GM23338 (cell line): ENCODE data around the gene FUT2. TPM values are rescaled to one million over a fixed set of nuclear protein-coding genes. Genes with fewer than 3 reads are reported as not detected.
"Not testable (repeated sequence)": the region's sequence is repeated elsewhere in the genome, so short reads cannot be mapped to it uniquely, and the experiment has no call there.

ENCODE experiments used
- ATAC-seq: fragments of 200-7000 bp; cut with Tn5 transposase; 3 replicates; pipeline ENCODE4 v1.9.1; 2020
- DNase-seq: peaks from one replicate; pipeline ENCODE4 v3.0.0-alpha.2; 2015; ENCODE audit warnings: low spot score
- H2AFZ ChIP-seq: fragments of 200-600 bp; sonication (generic); 2 replicates; pipeline ENCODE4 v1.8.0; 2016; ENCODE audit warnings: antibody characterized with exemption, mild to moderate bottlenecking, moderate library complexity
- H3F3A ChIP-seq: fragments of 200-600 bp; sonication (generic); replicated peaks from 2 replicates; pipeline ENCODE4 v1.8.0; 2017; ENCODE audit warnings: antibody characterized with exemption, mixed run types, low read depth
- H3K27ac ChIP-seq: fragments of 200-600 bp; sonication (generic); 2 replicates; pipeline ENCODE4 v1.6.1; 2016; ENCODE audit warnings: low read depth
- H3K27me3 ChIP-seq: fragments of 200-600 bp; sonication (generic); 2 replicates; pipeline ENCODE4 v1.8.0; 2016; ENCODE audit warnings: mild to moderate bottlenecking, mixed run types, moderate library complexity; ENCODE audit not compliant: insufficient read depth
- H3K36me3 ChIP-seq: fragments of 200-600 bp; sonication (generic); 2 replicates; pipeline ENCODE4 v1.8.0; 2016; ENCODE audit warnings: mild to moderate bottlenecking; ENCODE audit not compliant: insufficient read depth
- H3K4me1 ChIP-seq: fragments of 200-600 bp; sonication (generic); 2 replicates; pipeline ENCODE4 v1.8.0; 2016; ENCODE audit warnings: mild to moderate bottlenecking, moderate library complexity; ENCODE audit not compliant: insufficient read depth
- H3K4me2 ChIP-seq: fragments of 200-600 bp; sonication (generic); 2 replicates; pipeline ENCODE4 v1.7.1; 2017; ENCODE audit warnings: mixed run types
- H3K4me3 ChIP-seq: fragments of 200-600 bp; sonication (generic); 2 replicates; pipeline ENCODE4 v1.6.1; 2016; ENCODE audit warnings: mixed run types
- H3K79me2 ChIP-seq: fragments of 200-600 bp; sonication (generic); replicated peaks from 2 replicates; pipeline ENCODE4 v1.8.0; 2017; ENCODE audit warnings: mild to moderate bottlenecking; ENCODE audit not compliant: insufficient read depth
- H3K9me2 ChIP-seq: fragments of 200-600 bp; sonication (generic); 2 replicates; pipeline ENCODE4 v1.8.0; 2017; ENCODE audit not compliant: insufficient read depth
- H4K20me1 ChIP-seq: fragments of 200-600 bp; sonication (generic); replicated peaks from 2 replicates; pipeline ENCODE4 v1.8.0; 2017; ENCODE audit warnings: mild to moderate bottlenecking; ENCODE audit not compliant: insufficient read depth
- H3K27ac Mint-ChIP-seq: 2 replicates; pipeline ENCODE4 v1.8.0; 2020; ENCODE audit warnings: inconsistent platforms, mild to moderate bottlenecking, moderate library complexity, mixed read lengths
- H3K27me3 Mint-ChIP-seq: 3 replicates; pipeline ENCODE4 v1.8.0; 2022; ENCODE audit warnings: low read depth, mild to moderate bottlenecking, moderate library complexity, mixed read lengths, inconsistent platforms; ENCODE audit not compliant: insufficient read depth, poor library complexity
- H3K36me3 Mint-ChIP-seq: 3 replicates; pipeline ENCODE4 v1.8.0; 2021; ENCODE audit warnings: low read depth, mild to moderate bottlenecking, inconsistent platforms, moderate library complexity, mixed read lengths
- H3K4me1 Mint-ChIP-seq: 3 replicates; pipeline ENCODE4 v1.8.0; 2020; ENCODE audit warnings: mild to moderate bottlenecking, inconsistent platforms, mixed read lengths
- H3K4me3 Mint-ChIP-seq: 3 replicates; pipeline ENCODE4 v1.8.0; 2021; ENCODE audit warnings: moderate library complexity, mild to moderate bottlenecking, inconsistent platforms, mixed read lengths
- H3K9me3 Mint-ChIP-seq: 3 replicates; pipeline ENCODE4 v1.8.0; 2020; ENCODE audit warnings: moderate library complexity, mild to moderate bottlenecking, inconsistent platforms, mixed read lengths
- EZH2phosphoT487 ChIP-seq: fragments of 200-600 bp; sonication (generic); IDR thresholded peaks from one replicate; pipeline ENCODE4 v1.8.1; 2018; ENCODE audit warnings: antibody characterized with exemption; ENCODE audit not compliant: unreplicated experiment
- NANOG ChIP-seq: IDR thresholded peaks from 2 replicates; pipeline ENCODE4 v1.6.1; 2016; ENCODE audit warnings: antibody characterized with exemption, borderline replicate concordance
- ZNF114 ChIP-seq: fragments of 250-450 bp; sonication (Bioruptor Pico); IDR thresholded peaks from 2 replicates; pipeline ENCODE4 v1.5.0; 2020; ENCODE audit warnings: mild to moderate bottlenecking, moderate library complexity
- ZNF331 ChIP-seq: fragments of 250-450 bp; sonication (Bioruptor Pico); IDR thresholded peaks from 2 replicates; pipeline ENCODE4 v1.5.0; 2020; ENCODE audit warnings: low read depth, mild to moderate bottlenecking, moderate library complexity
- polyA plus RNA-seq: library from polyadenylated mRNA; unstranded; fragments of >200 nt; fragmentation: Nextera tagmentation; extraction: Ambion mirVana; gene quantifications from 2 replicates; pipeline ENCODE4 v1.2.1, GENCODE V29; 2016
- total RNA-seq: library from RNA; depleted of rRNA; stranded (reverse); fragments of >200 nt; shearing (Covaris generic); gene quantifications from 2 replicates; pipeline ENCODE4 v1.2.3, GENCODE V29; 2014
- TF ChIP-seq, protein P1 (sequence below), 2 experiments: fragments of 200-600 bp in 1 of 2; sonication (generic) in 1 of 2; conservative IDR thresholded peaks; 2 replicates each; pipeline versions ENCODE4 v1.5.1 to v1.6.1; 2016 to 2017; ENCODE audit warnings: antibody characterized with exemption in 2 of 2, low read depth in 2 of 2, mild to moderate bottlenecking in 2 of 2, moderate library complexity in 1 of 2
- TF ChIP-seq, protein P2 (sequence below): IDR thresholded peaks from 2 replicates; pipeline ENCODE4 v1.6.1; 2016; ENCODE audit warnings: antibody characterized with exemption
- TF ChIP-seq, protein P3 (sequence below): fragments of 250-450 bp; sonication (Bioruptor Pico); IDR thresholded peaks from 2 replicates; pipeline ENCODE4 v1.5.0; 2020; ENCODE audit warnings: mild to moderate bottlenecking, moderate library complexity

FUT2 gene
- total and polyA plus RNA-seq, 2 experiments from 2014 or later, result 5.0 to 5.6 TPM

DNA sequence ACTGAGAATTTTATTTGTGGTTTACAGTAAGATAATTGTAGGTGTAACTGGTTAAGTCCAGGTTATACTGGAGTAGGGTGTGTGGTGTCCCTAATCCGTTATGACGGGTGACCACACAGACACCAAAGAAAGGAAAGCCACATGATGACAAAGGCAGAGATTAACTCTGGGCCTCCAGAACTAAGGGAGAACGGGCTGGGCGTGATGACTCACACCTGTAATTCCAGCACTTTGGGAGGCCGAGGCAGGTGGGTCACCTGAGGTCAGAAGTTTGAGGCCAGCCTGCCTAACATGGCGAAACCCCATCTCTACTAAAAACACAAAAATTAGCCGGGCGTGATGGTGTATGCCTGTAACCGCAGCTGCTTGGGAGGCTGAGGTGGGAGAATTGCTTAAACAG lies 10.2 kb upstream of the FUT2 start (continued):
- TF ChIP-seq, protein P1, sequence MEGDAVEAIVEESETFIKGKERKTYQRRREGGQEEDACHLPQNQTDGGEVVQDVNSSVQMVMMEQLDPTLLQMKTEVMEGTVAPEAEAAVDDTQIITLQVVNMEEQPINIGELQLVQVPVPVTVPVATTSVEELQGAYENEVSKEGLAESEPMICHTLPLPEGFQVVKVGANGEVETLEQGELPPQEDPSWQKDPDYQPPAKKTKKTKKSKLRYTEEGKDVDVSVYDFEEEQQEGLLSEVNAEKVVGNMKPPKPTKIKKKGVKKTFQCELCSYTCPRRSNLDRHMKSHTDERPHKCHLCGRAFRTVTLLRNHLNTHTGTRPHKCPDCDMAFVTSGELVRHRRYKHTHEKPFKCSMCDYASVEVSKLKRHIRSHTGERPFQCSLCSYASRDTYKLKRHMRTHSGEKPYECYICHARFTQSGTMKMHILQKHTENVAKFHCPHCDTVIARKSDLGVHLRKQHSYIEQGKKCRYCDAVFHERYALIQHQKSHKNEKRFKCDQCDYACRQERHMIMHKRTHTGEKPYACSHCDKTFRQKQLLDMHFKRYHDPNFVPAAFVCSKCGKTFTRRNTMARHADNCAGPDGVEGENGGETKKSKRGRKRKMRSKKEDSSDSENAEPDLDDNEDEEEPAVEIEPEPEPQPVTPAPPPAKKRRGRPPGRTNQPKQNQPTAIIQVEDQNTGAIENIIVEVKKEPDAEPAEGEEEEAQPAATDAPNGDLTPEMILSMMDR (conservative IDR thresholded peaks at IDR 0.05; ENCODE audit: low read depth in 2 of 2), result no peak
- no peak for TF ChIP-seq EZH2phosphoT487
- TF ChIP-seq, protein P2, sequence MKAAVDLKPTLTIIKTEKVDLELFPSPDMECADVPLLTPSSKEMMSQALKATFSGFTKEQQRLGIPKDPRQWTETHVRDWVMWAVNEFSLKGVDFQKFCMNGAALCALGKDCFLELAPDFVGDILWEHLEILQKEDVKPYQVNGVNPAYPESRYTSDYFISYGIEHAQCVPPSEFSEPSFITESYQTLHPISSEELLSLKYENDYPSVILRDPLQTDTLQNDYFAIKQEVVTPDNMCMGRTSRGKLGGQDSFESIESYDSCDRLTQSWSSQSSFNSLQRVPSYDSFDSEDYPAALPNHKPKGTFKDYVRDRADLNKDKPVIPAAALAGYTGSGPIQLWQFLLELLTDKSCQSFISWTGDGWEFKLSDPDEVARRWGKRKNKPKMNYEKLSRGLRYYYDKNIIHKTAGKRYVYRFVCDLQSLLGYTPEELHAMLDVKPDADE, result no peak
- no peak for TF ChIP-seq NANOG
- no peak for TF ChIP-seq ZNF114 (CRISPR knock-in tag)

DNA sequence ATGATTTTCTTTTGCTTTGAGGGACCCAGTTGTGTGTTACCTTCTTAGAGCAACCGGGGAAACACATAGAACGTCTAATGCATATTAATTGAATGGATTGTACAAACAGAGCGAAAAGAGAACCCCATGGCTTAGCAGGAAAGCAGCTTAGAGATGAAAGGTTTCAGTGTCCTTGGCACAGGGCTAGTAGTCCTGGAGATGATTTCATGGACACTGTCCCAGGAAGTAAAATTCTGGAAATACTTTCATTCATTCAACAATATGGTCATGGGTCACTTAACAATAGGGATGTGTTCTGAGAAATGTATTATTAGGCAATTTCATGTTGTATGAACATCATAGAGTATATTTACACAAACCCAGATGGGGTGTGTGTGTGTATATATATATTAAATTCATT lies 9.7 kb upstream of the FUT2 start:
- DNase-seq (no peak), ATAC-seq (no peak)
- TF ChIP-seq, protein P2, result no peak
- TF ChIP-seq, protein P1 (conservative IDR thresholded peaks at IDR 0.05; ENCODE audit: low read depth in 2 of 2), result no peak
- TF ChIP-seq, protein P3, sequence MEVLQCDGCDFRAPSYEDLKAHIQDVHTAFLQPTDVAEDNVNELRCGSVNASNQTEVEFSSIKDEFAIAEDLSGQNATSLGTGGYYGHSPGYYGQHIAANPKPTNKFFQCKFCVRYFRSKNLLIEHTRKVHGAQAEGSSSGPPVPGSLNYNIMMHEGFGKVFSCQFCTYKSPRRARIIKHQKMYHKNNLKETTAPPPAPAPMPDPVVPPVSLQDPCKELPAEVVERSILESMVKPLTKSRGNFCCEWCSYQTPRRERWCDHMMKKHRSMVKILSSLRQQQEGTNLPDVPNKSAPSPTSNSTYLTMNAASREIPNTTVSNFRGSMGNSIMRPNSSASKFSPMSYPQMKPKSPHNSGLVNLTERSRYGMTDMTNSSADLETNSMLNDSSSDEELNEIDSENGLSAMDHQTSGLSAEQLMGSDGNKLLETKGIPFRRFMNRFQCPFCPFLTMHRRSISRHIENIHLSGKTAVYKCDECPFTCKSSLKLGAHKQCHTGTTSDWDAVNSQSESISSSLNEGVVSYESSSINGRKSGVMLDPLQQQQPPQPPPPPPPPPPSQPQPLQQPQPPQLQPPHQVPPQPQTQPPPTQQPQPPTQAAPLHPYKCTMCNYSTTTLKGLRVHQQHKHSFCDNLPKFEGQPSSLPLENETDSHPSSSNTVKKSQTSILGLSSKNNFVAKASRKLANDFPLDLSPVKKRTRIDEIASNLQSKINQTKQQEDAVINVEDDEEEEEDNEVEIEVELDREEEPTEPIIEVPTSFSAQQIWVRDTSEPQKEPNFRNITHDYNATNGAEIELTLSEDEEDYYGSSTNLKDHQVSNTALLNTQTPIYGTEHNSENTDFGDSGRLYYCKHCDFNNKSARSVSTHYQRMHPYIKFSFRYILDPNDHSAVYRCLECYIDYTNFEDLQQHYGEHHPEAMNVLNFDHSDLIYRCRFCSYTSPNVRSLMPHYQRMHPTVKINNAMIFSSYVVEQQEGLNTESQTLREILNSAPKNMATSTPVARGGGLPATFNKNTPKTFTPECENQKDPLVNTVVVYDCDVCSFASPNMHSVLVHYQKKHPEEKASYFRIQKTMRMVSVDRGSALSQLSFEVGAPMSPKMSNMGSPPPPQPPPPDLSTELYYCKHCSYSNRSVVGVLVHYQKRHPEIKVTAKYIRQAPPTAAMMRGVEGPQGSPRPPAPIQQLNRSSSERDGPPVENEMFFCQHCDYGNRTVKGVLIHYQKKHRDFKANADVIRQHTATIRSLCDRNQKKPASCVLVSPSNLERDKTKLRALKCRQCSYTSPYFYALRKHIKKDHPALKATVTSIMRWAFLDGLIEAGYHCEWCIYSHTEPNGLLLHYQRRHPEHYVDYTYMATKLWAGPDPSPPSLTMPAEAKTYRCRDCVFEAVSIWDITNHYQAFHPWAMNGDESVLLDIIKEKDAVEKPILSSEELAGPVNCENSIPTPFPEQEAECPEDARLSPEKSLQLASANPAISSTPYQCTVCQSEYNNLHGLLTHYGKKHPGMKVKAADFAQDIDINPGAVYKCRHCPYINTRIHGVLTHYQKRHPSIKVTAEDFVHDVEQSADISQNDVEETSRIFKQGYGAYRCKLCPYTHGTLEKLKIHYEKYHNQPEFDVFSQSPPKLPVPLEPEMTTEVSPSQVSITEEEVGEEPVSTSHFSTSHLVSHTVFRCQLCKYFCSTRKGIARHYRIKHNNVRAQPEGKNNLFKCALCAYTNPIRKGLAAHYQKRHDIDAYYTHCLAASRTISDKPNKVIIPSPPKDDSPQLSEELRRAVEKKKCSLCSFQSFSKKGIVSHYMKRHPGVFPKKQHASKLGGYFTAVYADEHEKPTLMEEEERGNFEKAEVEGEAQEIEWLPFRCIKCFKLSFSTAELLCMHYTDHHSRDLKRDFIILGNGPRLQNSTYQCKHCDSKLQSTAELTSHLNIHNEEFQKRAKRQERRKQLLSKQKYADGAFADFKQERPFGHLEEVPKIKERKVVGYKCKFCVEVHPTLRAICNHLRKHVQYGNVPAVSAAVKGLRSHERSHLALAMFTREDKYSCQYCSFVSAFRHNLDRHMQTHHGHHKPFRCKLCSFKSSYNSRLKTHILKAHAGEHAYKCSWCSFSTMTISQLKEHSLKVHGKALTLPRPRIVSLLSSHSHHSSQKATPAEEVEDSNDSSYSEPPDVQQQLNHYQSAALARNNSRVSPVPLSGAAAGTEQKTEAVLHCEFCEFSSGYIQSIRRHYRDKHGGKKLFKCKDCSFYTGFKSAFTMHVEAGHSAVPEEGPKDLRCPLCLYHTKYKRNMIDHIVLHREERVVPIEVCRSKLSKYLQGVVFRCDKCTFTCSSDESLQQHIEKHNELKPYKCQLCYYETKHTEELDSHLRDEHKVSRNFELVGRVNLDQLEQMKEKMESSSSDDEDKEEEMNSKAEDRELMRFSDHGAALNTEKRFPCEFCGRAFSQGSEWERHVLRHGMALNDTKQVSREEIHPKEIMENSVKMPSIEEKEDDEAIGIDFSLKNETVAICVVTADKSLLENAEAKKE, result no peak
- TF ChIP-seq ZNF331 (CRISPR knock-in tag), result no peak
- no peak overlapping the region for H3K4me2 ChIP-seq
- H3F3A ChIP-seq, result no peaks in the 10 kb centered on the region
- no peaks in the 10 kb centered on the region; the same call in 2 of the 3 replicates for H3K9me3 Mint-ChIP-seq
- no peaks in the 10 kb centered on the region for H4K20me1 ChIP-seq
- H3K27ac ChIP-seq, result no peak overlapping the region
- H3K27ac Mint-ChIP-seq, result no peak overlapping the region
- H3K36me3 ChIP-seq, result no peaks in the 10 kb centered on the region
- no peaks in the 10 kb centered on the region for H3K9me2 ChIP-seq
- no peaks in the 10 kb centered on the region for H3K79me2 ChIP-seq
- peaks cover 4% of the 10 kb centered on the region for H3K27me3 Mint-ChIP-seq
- H3K36me3 Mint-ChIP-seq, result no peaks in the 10 kb centered on the region
- H3K4me1 Mint-ChIP-seq, result no peaks in the 10 kb centered on the region
- H3K4me3 Mint-ChIP-seq, result no peak overlapping the region
- H3K4me1 ChIP-seq, result no peaks in the 10 kb centered on the region
- no peaks in the 10 kb centered on the region for H3K27me3 ChIP-seq
- H2AFZ ChIP-seq, result no peak overlapping the region
- H3K4me3 ChIP-seq, result no peak overlapping the region

DNA sequence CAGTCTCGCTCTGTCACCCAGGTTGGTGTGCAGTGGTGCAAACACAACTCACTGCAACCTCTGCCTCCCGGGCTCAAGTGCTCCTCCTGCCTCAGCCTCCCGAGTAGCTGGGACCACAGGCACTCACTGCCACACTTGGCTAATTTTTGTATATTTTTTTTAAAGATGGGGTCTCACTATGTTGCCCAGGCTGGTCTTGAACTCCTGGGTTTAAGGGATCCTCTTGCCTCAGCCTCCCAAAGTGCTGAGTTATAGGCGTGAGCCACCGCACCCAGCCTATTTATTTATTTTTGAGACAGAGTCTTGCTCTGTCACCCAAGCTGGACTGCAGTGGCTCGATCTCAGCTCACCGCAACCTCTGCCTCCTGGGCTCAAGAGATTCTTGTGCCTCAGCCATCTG lies 9.1 kb upstream of the FUT2 start:
- H3K4me2 ChIP-seq, DNase-seq, H2AFZ ChIP-seq, H3K27ac Mint-ChIP-seq, H3K27ac ChIP-seq, H3K9me2 ChIP-seq, H3K27me3 Mint-ChIP-seq, H3F3A ChIP-seq, H4K20me1 ChIP-seq, H3K4me3 Mint-ChIP-seq, H3K4me3 ChIP-seq, H3K36me3 Mint-ChIP-seq, H3K36me3 ChIP-seq, H3K4me1 Mint-ChIP-seq, ATAC-seq, H3K79me2 ChIP-seq, H3K9me3 Mint-ChIP-seq, H3K4me1 ChIP-seq, H3K27me3 ChIP-seq: not testable (repeated sequence)
